Glomerular visceral epithelial cell (primary cell): ENCODE measurements around the gene SMIM31.
A peak's percentile ranks its signal among the peaks of the same experiment; 100 is the strongest.

ENCODE experiments used
- DNase-seq: peaks from one replicate; pipeline ENCODE4 v3.0.0-alpha.2; 2016; ENCODE audit errors: extremely low spot score

SMIM31 gene

GRCh38 chr4:164753873-164754488 lies at the start of gene SMIM31:
TSS of gene SMIM31 (plus strand) at chr4:164754131. CDS start at chr4:164770444, 16,313 bp downstream.
- no peak for DNase-seq

- DNase-seq = no peak
These were observed 47.3 kb upstream of the SMIM31 start for GRCh38 chr4:164706675-164707074.

DNA sequence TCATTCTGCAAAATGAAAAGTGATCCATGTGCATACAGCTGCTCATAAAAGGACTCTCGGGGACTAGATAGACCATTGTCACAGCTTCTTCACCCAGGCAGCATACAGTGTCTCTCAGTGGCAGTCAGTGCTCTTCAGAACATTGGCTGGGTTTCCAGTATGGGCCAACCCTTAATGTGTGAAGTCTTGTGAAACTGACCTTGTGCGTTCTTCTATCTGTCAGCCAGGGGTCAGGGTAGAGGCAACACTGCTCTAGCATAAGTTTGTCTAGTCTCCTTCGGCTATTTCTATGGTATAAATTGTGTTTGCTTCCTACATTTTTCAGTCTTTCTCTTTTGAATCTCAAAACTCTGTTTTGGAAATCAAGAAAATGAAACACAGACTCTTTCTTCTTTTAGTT lies 37.0 kb upstream of the SMIM31 start:
- no peak for DNase-seq

- DNase-seq = no peak
These were observed 35.1 kb upstream of the SMIM31 start for GRCh38 chr4:164718827-164719226.

GRCh38 chr4:164725066-164725465 lies 28.9 kb upstream of the SMIM31 start:
- no peak for DNase-seq

DNA sequence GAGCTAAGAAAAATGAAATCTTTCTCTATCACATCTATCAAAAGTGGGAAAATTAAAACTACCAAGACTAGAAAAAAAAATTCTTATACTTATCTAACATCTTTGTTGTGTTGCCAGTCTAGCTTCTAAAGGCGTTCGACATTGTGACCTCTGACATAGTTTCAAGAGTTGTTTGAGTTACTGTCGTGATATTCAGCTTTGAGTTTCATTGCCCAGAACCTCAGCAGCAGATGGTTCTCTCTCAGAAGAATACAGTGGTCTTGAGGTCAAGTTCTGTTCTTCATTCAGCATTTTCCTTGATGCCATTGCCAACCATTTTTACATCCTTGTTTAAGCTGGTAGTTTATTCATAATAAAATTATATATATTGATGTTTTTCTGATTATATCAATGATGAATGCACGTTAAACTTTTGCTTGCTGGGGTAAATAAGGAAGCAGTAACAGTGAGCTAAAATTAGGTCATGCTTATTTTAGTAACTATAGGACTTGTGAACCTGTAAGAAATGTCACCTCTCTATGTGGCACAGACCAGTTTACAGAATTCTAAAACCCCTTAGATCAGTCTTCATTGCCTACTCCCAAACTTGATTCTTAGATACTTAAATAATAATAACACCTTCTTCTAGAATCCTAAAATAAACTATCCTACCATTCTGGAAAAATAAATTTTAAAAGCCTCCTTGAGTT lies 23.1 kb upstream of the SMIM31 start:
- no peak for DNase-seq

- DNase-seq = peak; percentile 71
These were observed 22.0 kb upstream of the SMIM31 start for GRCh38 chr4:164731827-164732474.

GRCh38 chr4:164734484-164734883 lies 19.4 kb upstream of the SMIM31 start:
- no peak for DNase-seq

GRCh38 chr4:164748375-164748774 lies 5.6 kb upstream of the SMIM31 start:
- DNase-seq = peak; percentile 32

GRCh38 chr4:164755432-164755831 lies 1.5 kb downstream of the SMIM31 start:
- no peak for DNase-seq

DNA sequence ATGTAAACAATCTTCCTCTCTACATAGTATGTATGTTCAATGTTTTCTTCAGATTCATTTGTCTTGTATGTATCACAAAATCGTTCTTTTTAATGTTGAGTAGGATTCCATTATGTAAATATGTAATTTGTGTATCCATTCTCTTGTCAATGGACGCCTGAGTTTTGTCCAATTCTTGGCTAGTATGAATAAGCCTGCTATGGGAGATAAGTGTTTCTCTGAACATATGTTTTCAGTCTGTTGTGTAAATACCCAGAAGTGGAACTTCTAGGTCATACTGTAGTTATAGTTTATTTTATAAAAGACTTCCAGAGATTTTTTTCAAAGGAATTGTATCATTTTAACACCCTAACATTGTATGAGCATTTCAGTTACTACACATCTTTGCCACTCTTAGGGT lies 2.8 kb downstream of the SMIM31 start:
- no peak for DNase-seq

DNA sequence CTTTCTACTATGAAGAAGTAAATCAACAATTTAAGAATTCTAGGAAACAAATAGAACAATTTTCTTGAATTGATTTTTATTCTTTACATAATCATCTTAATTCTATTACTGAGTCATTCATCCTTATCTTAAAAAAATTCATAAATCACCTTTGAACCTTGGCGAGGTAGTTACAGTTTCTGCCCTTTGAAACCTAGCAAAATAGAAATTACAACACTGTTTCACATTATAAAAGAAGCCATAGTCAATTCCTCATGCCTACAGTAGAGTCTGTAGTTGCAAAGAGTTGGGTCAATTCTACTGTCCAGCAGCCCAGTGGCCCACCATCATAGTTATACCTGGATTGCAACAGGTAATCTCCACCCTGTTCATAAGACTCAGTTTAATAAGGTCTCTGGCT lies 7.3 kb downstream of the SMIM31 start:
- no peak for DNase-seq

- no peak for DNase-seq
These were observed 7.9 kb downstream of the SMIM31 start for GRCh38 chr4:164761746-164762275.

DNA sequence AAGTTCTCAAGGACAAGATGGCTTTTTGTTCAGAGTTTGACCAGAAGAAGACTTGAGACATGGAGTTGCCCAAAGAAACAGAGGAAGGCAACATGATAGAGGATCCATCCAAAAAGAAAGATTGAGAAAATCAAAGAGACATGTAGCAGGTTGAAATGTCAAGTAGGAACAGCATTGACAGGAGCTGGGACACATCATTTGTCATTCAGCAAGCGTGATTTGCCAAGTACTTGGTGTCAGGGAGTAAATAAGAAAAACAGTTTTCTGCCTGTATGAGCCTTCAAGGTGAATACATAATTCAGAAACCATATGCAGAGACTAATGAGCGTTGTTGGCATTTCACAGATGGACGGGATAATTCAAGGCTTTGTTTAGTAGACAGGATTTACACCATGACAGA lies 11.2 kb downstream of the SMIM31 start:
- no peak for DNase-seq

- DNase-seq = no peak
These were observed 11.9 kb downstream of the SMIM31 start for GRCh38 chr4:164765833-164766232.

DNA sequence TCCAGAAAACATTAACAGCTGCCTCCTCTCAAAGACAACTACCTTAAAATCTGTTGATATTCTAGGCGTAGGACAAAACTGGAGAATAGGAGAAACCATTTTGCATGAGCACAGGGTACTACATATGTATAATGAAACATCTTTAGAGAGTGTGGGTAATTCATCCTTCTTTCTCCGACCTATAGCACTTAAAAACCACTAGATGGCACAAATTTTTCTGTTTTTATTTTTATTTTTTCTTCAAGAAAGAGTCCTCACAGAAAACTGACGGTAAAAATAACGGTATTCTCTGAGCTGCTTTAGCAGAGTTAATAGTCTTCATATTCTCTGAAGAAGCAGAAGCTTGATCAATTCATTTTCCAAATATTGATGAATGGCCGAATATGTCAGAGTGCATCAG lies 14.6 kb downstream of the SMIM31 start:
- DNase-seq = peak; percentile 3

GRCh38 chr4:164770010-164770724 lies 16.2 kb downstream of the SMIM31 start:
- no peak for DNase-seq

- DNase-seq = no peak
These were observed 17.2 kb downstream of the SMIM31 start for GRCh38 chr4:164771088-164771487.

GRCh38 chr4:164772076-164772475 lies 18.1 kb downstream of the SMIM31 start:
- no peak for DNase-seq

GRCh38 chr4:164779080-164779479 lies 25.1 kb downstream of the SMIM31 start:
- peak; percentile 8 for DNase-seq

GRCh38 chr4:164779811-164780216 lies 25.9 kb downstream of the SMIM31 start:
- peak; percentile 60 for DNase-seq

DNA sequence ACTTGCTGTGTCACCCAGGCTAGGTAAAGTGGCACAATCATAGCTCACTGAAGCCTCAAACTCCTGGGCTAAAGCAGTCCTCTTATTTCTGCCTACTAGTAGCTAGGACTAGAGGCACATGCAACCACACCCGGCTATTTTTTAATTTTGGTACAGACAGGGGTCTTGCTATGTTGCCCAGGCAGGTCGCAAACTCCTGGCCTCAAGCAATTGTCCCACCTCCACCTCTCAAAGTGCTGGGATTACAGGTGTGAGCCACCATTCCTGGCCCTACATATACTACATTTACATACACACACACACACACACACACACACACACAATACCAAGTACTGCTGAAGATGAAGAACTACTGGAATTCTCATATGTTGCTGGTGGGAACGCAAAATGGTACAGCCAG lies 26.9 kb downstream of the SMIM31 start:
- DNase-seq = no peak
